Jurkat, Clone E6-1 (cell line): ENCODE data around the gene C17orf58.
A peak's percentile ranks its signal among the peaks of the same experiment; 100 is the strongest.
"Not testable (repeated sequence)": the region's sequence is repeated elsewhere in the genome, so short reads cannot be mapped to it uniquely, and the experiment has no call there.

ENCODE experiments used
- DNase-seq: peaks from one replicate; pipeline ENCODE4 v3.0.0-alpha.2; 2011; ENCODE audit warnings: low read depth, low spot score
- H3K4me3 ChIP-seq: 2 replicates; pipeline ENCODE4 v1.5.1; 2011; ENCODE audit warnings: mild to moderate bottlenecking, low read length, control low read depth, moderate library complexity

The C17orf58 gene

GRCh38 chr17:67974185-67974584, 22.1 kb downstream of the C17orf58 start:
- H3K4me3 ChIP-seq: no peak overlapping the region
- no peak for DNase-seq

DNA sequence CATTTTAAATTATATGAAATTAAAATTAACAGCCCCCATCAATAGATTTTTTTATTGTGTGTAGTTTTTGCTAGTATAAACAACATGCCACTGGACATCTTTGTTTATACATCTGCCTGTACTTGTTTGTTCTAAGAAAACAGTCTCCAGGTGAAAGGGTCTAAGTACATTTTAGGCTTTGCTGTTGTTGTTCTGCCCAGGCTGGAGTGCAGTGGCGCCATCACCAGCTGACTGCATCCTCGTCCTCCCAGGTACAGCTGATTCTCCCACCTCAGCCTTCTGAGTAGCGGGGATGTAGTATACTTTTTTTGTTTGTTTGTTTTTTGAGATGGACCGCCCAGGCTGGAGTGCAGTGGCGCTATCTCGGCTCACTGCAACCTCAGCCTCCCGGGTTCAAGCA, 25.5 kb downstream of the C17orf58 start:
- no peak for DNase-seq
- H3K4me3 ChIP-seq: no peak overlapping the region

GRCh38 chr17:67963145-67963572, 33.1 kb downstream of the C17orf58 start:
- DNase-seq: peak; percentile 74
- not testable (repeated sequence) for H3K4me3 ChIP-seq

- H3K4me3 ChIP-seq, DNase-seq: not testable (repeated sequence)
Measured at GRCh38 chr17:67962156-67962555, 34.1 kb downstream of the C17orf58 start.

DNA sequence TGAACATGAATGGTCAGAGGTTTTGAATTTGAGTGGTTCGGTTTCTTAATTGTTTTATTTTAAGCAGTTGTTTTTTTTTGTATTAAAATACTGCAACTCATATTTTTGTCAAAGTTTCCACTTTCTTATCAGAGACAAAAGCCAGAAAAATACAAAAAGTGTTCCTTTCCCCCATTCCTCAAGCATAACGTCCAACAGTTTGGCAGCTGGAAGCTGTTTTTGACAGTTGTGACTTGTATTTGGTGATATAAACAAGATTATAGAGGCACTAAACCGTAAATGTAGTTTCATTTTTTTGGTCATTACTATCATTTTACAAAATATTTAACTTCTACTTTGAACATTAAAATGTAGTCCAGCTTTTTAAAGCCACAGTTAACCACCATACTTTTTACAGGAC, 36.0 kb downstream of the C17orf58 start:
- DNase-seq, H3K4me3 ChIP-seq: not testable (repeated sequence)

- no peak overlapping the region for H3K4me3 ChIP-seq
- DNase-seq: no peak
Measured at GRCh38 chr17:67959510-67959909, 36.8 kb downstream of the C17orf58 start.

DNA sequence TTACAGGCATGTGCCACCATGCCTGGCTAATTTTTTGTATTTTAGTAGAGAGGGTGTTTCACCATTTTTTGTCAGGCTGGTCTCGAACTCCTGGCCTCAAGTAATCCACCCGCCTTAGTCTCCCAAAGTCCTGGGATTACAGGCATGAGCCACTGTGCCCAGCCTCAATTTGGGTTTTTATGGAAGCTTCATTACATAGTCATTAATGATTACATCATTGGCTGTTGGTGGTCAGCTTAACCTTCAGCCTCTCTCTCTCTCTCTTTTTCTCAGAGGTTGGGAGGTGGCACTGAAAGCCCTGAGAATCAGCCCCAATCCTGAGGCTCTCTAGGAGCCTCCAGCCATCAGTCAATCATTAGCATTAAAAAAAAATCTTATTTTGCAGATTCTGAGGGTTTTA, 45.3 kb downstream of the C17orf58 start:
- no peak for DNase-seq

DNA sequence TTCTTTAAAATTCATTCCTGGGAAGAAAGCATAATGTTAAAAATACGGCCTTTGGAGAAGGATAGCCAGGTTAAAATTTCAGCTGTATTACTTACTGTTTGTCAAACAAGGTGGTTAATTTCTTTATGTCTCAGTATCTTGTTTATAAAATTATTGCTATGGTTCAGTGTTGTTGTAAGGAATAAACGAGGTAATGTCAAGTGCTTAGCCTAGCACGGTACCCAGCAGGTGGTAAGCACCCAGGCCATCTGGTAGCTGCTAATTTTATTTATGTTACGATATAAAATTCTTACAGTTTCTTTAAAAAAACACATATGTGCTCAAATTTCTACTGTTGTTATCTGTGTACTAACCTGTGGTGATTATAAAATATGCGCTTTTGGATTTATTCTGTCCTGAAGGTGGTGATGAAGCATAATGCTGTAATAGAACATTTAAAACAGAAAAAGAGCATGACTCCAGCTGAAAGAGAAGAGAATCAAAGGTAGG, 48.9 kb downstream of the C17orf58 start:
- H3K4me3 ChIP-seq: no peak overlapping the region
- DNase-seq: no peak

More for the DNA sequence above, 45.3 kb downstream of the C17orf58 start:
- H3K4me3 ChIP-seq: no peak overlapping the region

GRCh38 chr17:67946513-67946912, 49.8 kb downstream of the C17orf58 start:
- no peak for DNase-seq
- no peak overlapping the region for H3K4me3 ChIP-seq

DNA sequence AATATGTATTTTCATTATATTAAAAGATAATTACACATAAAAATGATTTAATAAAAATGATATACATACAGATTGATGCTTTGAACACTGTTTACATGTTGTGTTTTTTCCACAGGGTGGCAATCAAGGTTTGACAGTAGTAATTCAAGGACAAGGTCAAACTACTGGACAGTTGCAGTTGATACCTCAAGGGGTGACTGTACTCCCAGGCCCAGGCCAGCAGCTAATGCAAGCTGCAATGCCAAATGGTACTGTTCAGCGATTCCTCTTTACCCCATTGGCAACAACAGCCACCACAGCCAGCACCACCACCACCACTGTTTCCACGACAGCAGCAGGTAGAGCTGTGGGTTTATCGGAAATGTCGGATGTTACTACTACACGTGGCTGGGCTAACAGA, 52.2 kb downstream of the C17orf58 start:
- no peak for DNase-seq
- H3K4me3 ChIP-seq: no peak overlapping the region

- no peak for DNase-seq
- no peak overlapping the region for H3K4me3 ChIP-seq
Measured at GRCh38 chr17:67942810-67943209, 53.5 kb downstream of the C17orf58 start.
